A673 (cell line): ENCODE results near the gene EPAS1. TPM values are rescaled to one million over a fixed set of nuclear protein-coding genes. Genes with fewer than 3 reads are reported as not detected.
"Not testable (repeated sequence)": the region's sequence is repeated elsewhere in the genome, so short reads cannot be mapped to it uniquely, and the experiment has no call there.

Experiments
- BruUV-seq: library from RNA; stranded (reverse); fragments of 400-500 nt; replicated peaks from 2 replicates; lab custom pipeline; 2021; lab: Mats Ljungman, UMichigan
- CTCF ChIA-PET: fragments of 300-600 bp; sonication (Branson Sonifier 250); formaldehyde crosslinking; loops from one replicate; lab custom pipeline; 2022; ENCODE audit warnings: antibody characterized with exemption; lab: Charles Lee
- POLR2A ChIA-PET: fragments of 300-600 bp; sonication (Branson Sonifier 250); formaldehyde crosslinking; loops from one replicate; lab custom pipeline; 2022; ENCODE audit warnings: antibody characterized with exemption; ENCODE audit not compliant: low non-redundant PET; lab: Charles Lee
- DNase-seq: peaks from one replicate; pipeline ENCODE4 v3.0.0-alpha.2; 2015; ENCODE audit warnings: low spot score
- H3K27ac ChIP-seq: fragments of 200-600 bp; sonication (generic); 2 replicates; pipeline ENCODE4 v1.5.1; 2016; ENCODE audit warnings: mixed run types, low read depth, mild to moderate bottlenecking, mixed read lengths, antibody characterized with exemption, low read length; ENCODE audit not compliant: poor library complexity, severe bottlenecking
- H3K27me3 ChIP-seq: fragments of 200-600 bp; sonication (generic); replicated peaks from 2 replicates; pipeline ENCODE4 v1.6.1; 2017; ENCODE audit warnings: mixed run types, low read depth, mild to moderate bottlenecking, mixed read lengths, antibody characterized with exemption, low read length; ENCODE audit not compliant: insufficient read depth, poor library complexity
- H3K36me3 ChIP-seq: fragments of 200-600 bp; sonication (generic); 2 replicates; pipeline ENCODE4 v1.6.1; 2016; ENCODE audit warnings: mixed run types, mild to moderate bottlenecking, mixed read lengths, antibody characterized with exemption, low read length; ENCODE audit not compliant: insufficient read depth, poor library complexity, severe bottlenecking
- H3K4me1 ChIP-seq: fragments of 200-600 bp; sonication (generic); 2 replicates; pipeline ENCODE4 v1.6.1; 2017; ENCODE audit warnings: mixed run types, mild to moderate bottlenecking, mixed read lengths, antibody characterized with exemption, low read length; ENCODE audit not compliant: insufficient read depth, poor library complexity, severe bottlenecking
- H3K4me3 ChIP-seq: fragments of 200-600 bp; sonication (generic); 2 replicates; pipeline ENCODE4 v1.5.1; 2016; ENCODE audit warnings: low read depth, mixed run types, mild to moderate bottlenecking, mixed read lengths, low read length; ENCODE audit not compliant: poor library complexity, severe bottlenecking
- H3K9me3 ChIP-seq: fragments of 200-600 bp; sonication (generic); 2 replicates; pipeline ENCODE4 v1.6.1; 2016; ENCODE audit warnings: mixed run types, low read depth, mild to moderate bottlenecking, mixed read lengths, antibody characterized with exemption, low read length; ENCODE audit not compliant: poor library complexity, severe bottlenecking
- CTCF ChIP-seq: fragments of 300-800, 200-600 bp; sonication (generic); conservative IDR thresholded peaks from 2 replicates; pipeline ENCODE4 v1.5.1; 2017; ENCODE audit warnings: low read depth, mild to moderate bottlenecking, antibody characterized with exemption, low read length, moderate library complexity, mixed read lengths
- EZH2 ChIP-seq: fragments of 200-600 bp; sonication (generic); IDR thresholded peaks from 2 replicates; pipeline ENCODE4 v1.6.1; 2017; ENCODE audit warnings: borderline replicate concordance, low read depth, mild to moderate bottlenecking, mixed read lengths, antibody characterized with exemption, low read length; ENCODE audit not compliant: poor library complexity, severe bottlenecking
- intact Hi-C: fragments of 100-400 bp; cut with micrococcal nuclease; formaldehyde crosslinking; loops from one replicate; pipeline ENCODE4 v1.10.0; 2022; ENCODE audit not compliant: unreplicated experiment
- total RNA-seq: library from RNA; stranded (reverse); gene quantifications from 2 replicates; pipeline ENCODE4 v1.2.3, GENCODE V29; 2021

Gene EPAS1
- total RNA-seq, 1 experiment from 2014 or later: 0.41 TPM

- Histone ChIP-seq H3K4me3 (no peak overlapping the region), H3K36me3 (no peaks in the 10 kb centered on the region), H3K27ac (no peak overlapping the region), H3K4me1 (no peaks in the 10 kb centered on the region), H3K9me3 (no peaks in the 10 kb centered on the region), H3K27me3 (peaks cover 12% of the 10 kb centered on the region)
- ChIA-PET CTCF (no interaction called here), POLR2A (no interaction called here)
- DNase-seq: no peak
- intact Hi-C loops: no loop called here
- TF ChIP-seq CTCF (no peak), EZH2 (no peak)
- no TSS peak for BruUV-seq
Measured at GRCh38 chr2:46393865-46394264, 96.7 kb downstream of the EPAS1 start.

DNA sequence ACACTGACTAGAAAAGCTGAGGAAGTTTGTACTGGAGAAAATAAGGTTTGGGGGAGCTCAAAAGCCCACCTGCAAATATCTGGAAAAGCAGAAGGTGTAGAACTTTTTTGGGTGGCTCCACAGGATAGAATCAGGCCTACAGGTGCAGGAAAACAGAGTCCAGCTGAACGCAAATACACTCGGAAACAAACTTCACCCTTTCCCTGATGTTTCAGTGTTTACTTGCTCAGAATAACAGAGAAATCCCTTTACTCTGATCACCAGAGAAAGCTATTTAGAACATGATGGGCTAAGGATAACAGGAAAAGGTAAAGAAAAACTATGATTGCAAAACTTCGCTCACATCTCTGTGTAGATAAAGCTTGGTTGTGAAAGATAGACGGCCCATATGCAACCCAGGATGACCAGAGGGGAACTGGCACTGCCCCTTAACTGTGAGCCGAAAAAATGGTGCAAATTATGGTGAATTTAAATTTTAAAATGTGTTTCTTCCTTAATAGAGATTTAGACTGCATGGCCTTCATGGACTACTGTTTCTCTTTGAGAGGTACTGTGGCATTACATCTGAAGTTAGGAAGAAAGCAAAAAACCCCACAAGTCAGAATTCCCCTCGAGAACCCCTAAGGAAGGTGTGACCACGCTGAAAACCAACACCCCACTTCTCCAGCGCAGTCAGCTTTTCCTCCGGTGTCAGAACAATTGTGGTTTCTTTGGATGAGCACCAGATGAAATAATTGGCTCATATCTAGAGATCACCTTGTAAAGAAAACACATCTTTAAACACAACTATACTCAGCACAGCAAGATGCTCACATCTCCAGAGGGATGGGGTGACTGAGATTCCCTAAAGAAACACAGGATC is 97.7 kb downstream of the EPAS1 start:
- no peaks in the 10 kb centered on the region for H3K9me3 ChIP-seq
- ChIA-PET POLR2A (no interaction called here), CTCF (no interaction called here)
- no peaks in the 10 kb centered on the region for H3K4me1 ChIP-seq
- intact Hi-C loops: no loop called here
- no peak overlapping the region for H3K27ac ChIP-seq
- DNase-seq: no peak
- H3K36me3 ChIP-seq: no peaks in the 10 kb centered on the region
- peaks cover 19% of the 10 kb centered on the region for H3K27me3 ChIP-seq
- BruUV-seq: no TSS peak
- TF ChIP-seq EZH2: no peak
- no peak for TF ChIP-seq CTCF
- no peak overlapping the region for H3K4me3 ChIP-seq

DNA sequence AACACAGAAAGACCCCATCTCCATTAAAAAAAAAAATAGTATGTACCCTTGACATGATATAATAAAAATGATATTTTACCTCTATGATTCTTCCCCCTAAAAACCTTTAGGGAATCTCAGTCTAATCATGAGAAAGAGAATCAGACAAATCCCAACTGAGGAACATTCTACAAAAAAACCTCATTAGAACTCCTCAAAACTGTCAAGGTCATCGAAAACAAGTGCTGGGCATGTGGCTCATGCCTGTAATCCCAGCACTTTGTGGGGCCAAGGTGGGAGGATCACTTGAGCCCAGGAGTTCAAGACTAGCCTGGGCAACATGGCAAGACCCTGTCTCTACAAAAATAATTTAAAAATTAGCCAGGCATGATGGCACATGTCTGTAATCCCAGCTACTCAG is 98.5 kb downstream of the EPAS1 start:
- H3K4me3 ChIP-seq, CTCF ChIA-PET, POLR2A ChIA-PET, H3K36me3 ChIP-seq, H3K9me3 ChIP-seq, BruUV-seq, H3K4me1 ChIP-seq, intact Hi-C loops, DNase-seq, H3K27ac ChIP-seq: not testable (repeated sequence)
- peaks cover 27% of the 10 kb centered on the region for H3K27me3 ChIP-seq
